Fibroblast of the aortic adventitia (primary cell): Measurements from ENCODE around the gene CRACDL. TPM values are rescaled to one million over a fixed set of nuclear protein-coding genes. Genes with fewer than 3 reads are reported as not detected.

ENCODE experiments used
- DNase-seq: peaks from one replicate; pipeline ENCODE4 v3.0.0-alpha.2; 2010; ENCODE audit warnings: low read depth
- H3K4me3 ChIP-seq: 2 replicates; pipeline ENCODE4 v1.5.1; 2011; ENCODE audit warnings: low read depth, mild to moderate bottlenecking, control low read depth, low read length, moderate library complexity
- total RNA-seq: library from RNA; depleted of rRNA; stranded (reverse); fragments of >200 nt; gene quantifications from 2 replicates; pipeline ENCODE4 v1.2.3, GENCODE V29; 2012; ENCODE audit warnings: low replicate concordance
- TF ChIP-seq, protein P1 (sequence below): IDR thresholded peaks from 2 replicates; pipeline ENCODE4 v1.5.1; 2011; ENCODE audit warnings: mild to moderate bottlenecking, low read length, control low read depth, inconsistent platforms; ENCODE audit not compliant: insufficient read depth

CRACDL gene
- total RNA-seq, 1 donor: not detected

DNA sequence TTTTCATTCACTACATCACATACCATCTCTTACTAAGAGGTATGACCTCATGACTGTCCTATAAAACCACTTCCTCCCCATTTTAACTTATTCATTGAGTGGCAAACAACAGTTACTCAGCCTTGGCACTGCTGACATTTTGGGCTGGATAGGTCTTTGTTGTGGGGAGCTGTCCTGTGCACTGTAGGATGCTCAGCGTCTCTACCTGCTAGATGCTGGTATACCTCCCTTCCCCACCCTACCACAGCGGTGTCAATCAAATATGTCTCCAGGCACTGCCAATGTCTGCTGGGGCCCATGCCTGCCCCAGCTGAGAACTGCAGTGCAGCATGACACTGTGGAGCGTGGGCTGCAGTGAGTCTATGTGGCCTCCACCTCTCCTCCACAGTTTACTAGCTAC lies 128.8 kb downstream of the CRACDL start:
- DNase-seq: no peak
- no peak overlapping the region for H3K4me3 ChIP-seq
- TF ChIP-seq, protein P1, sequence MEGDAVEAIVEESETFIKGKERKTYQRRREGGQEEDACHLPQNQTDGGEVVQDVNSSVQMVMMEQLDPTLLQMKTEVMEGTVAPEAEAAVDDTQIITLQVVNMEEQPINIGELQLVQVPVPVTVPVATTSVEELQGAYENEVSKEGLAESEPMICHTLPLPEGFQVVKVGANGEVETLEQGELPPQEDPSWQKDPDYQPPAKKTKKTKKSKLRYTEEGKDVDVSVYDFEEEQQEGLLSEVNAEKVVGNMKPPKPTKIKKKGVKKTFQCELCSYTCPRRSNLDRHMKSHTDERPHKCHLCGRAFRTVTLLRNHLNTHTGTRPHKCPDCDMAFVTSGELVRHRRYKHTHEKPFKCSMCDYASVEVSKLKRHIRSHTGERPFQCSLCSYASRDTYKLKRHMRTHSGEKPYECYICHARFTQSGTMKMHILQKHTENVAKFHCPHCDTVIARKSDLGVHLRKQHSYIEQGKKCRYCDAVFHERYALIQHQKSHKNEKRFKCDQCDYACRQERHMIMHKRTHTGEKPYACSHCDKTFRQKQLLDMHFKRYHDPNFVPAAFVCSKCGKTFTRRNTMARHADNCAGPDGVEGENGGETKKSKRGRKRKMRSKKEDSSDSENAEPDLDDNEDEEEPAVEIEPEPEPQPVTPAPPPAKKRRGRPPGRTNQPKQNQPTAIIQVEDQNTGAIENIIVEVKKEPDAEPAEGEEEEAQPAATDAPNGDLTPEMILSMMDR: no peak

DNA sequence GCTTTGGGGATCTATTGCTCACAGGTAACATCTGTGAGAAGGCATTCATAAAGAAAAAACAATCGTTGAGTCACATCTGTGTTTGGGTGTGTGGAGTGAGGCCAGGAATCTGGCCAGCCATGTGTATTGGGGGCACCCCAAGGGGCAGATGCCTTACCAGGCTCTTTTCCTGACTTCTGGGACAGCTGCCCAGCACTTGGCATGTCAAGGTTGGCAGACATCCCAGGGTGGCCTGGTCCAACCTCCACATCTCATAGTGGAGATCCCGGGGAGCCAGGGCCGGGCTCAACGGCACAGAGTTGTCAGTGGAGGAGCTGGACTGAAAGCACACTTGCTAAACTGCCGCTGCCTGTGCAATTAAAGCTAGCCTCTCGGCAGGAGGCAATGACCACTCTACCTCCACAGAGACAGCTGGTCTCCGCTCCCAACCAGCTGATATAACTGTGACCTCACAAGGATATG lies 129.8 kb downstream of the CRACDL start:
- H3K4me3 ChIP-seq: no peak overlapping the region
- TF ChIP-seq, protein P1: no peak
- peak; percentile 8 for DNase-seq

- TF ChIP-seq, protein P1: no peak
Observed at GRCh38 chr2:98805412-98806171, 130.4 kb downstream of the CRACDL start.

DNA sequence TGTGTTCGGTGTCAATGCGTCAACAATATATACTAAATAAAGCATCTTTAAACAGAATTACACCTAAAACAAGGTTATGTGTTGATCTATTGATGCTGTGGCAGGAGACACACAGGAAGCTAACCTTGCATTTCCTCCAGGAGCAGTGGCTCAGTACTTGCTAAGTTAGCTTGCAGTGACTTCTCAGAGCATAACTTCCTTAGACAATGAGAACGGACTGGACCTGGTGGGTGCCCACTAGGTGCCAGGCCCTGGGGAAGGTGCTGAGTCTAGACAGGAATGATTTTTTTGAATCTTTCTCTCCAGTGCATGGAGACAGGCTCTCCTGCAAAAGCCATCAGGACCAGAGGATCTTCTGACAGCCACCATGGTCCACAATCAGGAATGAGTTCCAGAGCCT lies 131.3 kb downstream of the CRACDL start:
- no peak for DNase-seq
- H3K4me3 ChIP-seq: no peak overlapping the region
- TF ChIP-seq, protein P1: no peak

More at GRCh38 chr2:98805412-98806171, 130.4 kb downstream of the CRACDL start:
- H3K4me3 ChIP-seq: no peak overlapping the region
- DNase-seq: peak; percentile 28

GRCh38 chr2:98804265-98804650 lies 131.8 kb downstream of the CRACDL start:
- no peak for DNase-seq
- TF ChIP-seq, protein P1: no peak
- no peak overlapping the region for H3K4me3 ChIP-seq

DNA sequence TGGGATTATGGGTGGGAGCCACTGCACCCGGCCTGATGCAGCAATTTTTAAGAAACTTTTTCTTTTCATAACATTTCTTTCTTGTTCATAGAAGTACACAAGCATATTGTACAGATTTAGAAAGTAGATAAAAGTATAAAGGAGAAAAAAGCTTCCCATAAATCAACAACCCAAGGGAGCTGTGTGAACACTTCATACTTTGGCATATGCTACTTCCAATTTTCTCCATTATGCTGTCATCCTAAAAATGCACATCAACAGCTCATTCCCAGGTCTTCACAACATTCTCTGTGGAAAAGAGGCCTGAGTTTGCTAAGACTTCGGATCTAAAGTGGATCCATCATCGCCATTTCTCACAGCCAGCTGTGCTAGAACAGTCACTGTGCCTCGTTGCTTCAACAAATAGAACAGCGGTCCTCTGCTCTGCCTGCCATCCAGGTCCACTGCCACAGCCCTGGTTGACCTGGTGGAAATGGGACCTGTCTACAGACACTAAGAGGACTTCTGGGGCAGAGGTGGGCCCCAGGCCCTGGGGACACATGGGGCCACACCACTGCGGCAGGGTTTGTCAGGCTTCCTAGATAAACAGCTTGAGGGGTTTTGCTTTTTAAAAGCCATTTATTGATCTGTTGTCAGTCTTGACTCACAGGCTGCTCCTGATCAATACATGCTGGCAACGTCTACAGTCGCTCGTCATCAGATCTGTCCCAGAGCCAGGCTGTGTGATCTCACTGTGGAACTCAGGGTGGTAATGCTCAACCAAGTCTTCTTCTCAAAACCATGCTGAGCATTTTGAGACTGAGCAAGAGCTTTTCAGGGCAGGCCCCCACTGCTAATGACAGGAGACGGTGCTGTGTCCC lies 132.4 kb downstream of the CRACDL start:
- TF ChIP-seq, protein P1: no peak
- H3K4me3 ChIP-seq: no peak overlapping the region
- no peak for DNase-seq
